SK-N-SH (cell line): Measurements from ENCODE around the gene ACYP2.

ENCODE experiments used
- CTCF ChIP-seq: fragments of 200-600 bp; sonication (generic); IDR thresholded peaks from 2 replicates; pipeline ENCODE4 v1.6.1; 2017; ENCODE audit warnings: antibody characterized with exemption, mild to moderate bottlenecking, moderate library complexity
- EP300 ChIP-seq, 2 experiments: IDR thresholded peaks; 2 replicates each; pipeline versions ENCODE4 v1.4.0 to v1.6.1; 2012; ENCODE audit warnings: borderline replicate concordance in 1 of 2, low read depth in 1 of 2, low read length in 1 of 2
- EZH2phosphoT487 ChIP-seq: fragments of 200-600 bp; sonication (generic); IDR thresholded peaks from 2 replicates; pipeline ENCODE4 v1.6.1; 2017; ENCODE audit warnings: low read depth, mixed run types, mild to moderate bottlenecking, antibody characterized with exemption, moderate library complexity, borderline replicate concordance
- FOXM1 ChIP-seq: IDR thresholded peaks from 2 replicates; pipeline ENCODE4 v1.4.0; 2012; ENCODE audit warnings: low read depth, mild to moderate bottlenecking
- GABPA ChIP-seq: IDR thresholded peaks from 2 replicates; pipeline ENCODE4 v1.4.0; 2012; ENCODE audit warnings: low read depth, mild to moderate bottlenecking
- JUND ChIP-seq: IDR thresholded peaks from 2 replicates; pipeline ENCODE4 v1.4.0; 2012
- POLR2AphosphoS5 ChIP-seq: IDR thresholded peaks from 2 replicates; pipeline ENCODE4 v1.6.1; 2012; ENCODE audit warnings: low read depth, low read length
- RAD21 ChIP-seq: IDR thresholded peaks from 2 replicates; pipeline ENCODE4 v1.6.1; 2012; ENCODE audit warnings: mild to moderate bottlenecking, low read length
- RCOR1 ChIP-seq: fragments of 150-350 bp; IDR thresholded peaks from 2 replicates; pipeline ENCODE4 v1.6.1; 2017; ENCODE audit warnings: antibody characterized with exemption, low read length
- TAF1 ChIP-seq: IDR thresholded peaks from 2 replicates; pipeline ENCODE4 v1.6.1; 2012; ENCODE audit warnings: low read depth, mild to moderate bottlenecking, low read length, moderate library complexity, borderline replicate concordance
- USF1 ChIP-seq: IDR thresholded peaks from 2 replicates; pipeline ENCODE4 v1.4.0; 2012; ENCODE audit warnings: low read depth, borderline replicate concordance

- TF ChIP-seq CTCF, result no peak
- TF ChIP-seq EZH2phosphoT487, result no peak
- no peak for TF ChIP-seq USF1
- TF ChIP-seq EP300 (IDR thresholded peaks at IDR 0.05; ENCODE audit: borderline replicate concordance in 1 of 2, low read depth in 1 of 2, low read length in 1 of 2), result no peak
- TF ChIP-seq JUND, result no peak
- TF ChIP-seq TAF1, result no peak
- TF ChIP-seq POLR2AphosphoS5, result no peak
- TF ChIP-seq FOXM1, result no peak
- TF ChIP-seq GABPA, result no peak
- TF ChIP-seq RAD21, result no peak
- no peak for TF ChIP-seq RCOR1
Observed at GRCh38 chr2:54336977-54337255, 221.5 kb downstream of the ACYP2 start.
